ENCODE results near the gene SMCO2.

Gene SMCO2

GRCh38 chr12:27498149-27498548 is 51.6 kb downstream of the SMCO2 start:
- no peak overlapping the region for H3K27ac ChIP-seq
- TF ChIP-seq, protein P1, sequence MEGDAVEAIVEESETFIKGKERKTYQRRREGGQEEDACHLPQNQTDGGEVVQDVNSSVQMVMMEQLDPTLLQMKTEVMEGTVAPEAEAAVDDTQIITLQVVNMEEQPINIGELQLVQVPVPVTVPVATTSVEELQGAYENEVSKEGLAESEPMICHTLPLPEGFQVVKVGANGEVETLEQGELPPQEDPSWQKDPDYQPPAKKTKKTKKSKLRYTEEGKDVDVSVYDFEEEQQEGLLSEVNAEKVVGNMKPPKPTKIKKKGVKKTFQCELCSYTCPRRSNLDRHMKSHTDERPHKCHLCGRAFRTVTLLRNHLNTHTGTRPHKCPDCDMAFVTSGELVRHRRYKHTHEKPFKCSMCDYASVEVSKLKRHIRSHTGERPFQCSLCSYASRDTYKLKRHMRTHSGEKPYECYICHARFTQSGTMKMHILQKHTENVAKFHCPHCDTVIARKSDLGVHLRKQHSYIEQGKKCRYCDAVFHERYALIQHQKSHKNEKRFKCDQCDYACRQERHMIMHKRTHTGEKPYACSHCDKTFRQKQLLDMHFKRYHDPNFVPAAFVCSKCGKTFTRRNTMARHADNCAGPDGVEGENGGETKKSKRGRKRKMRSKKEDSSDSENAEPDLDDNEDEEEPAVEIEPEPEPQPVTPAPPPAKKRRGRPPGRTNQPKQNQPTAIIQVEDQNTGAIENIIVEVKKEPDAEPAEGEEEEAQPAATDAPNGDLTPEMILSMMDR (conservative IDR thresholded peaks at IDR 0.05), result no peak
- no peak for TF ChIP-seq ZFX (IDR thresholded peaks at IDR 0.05)

DNA sequence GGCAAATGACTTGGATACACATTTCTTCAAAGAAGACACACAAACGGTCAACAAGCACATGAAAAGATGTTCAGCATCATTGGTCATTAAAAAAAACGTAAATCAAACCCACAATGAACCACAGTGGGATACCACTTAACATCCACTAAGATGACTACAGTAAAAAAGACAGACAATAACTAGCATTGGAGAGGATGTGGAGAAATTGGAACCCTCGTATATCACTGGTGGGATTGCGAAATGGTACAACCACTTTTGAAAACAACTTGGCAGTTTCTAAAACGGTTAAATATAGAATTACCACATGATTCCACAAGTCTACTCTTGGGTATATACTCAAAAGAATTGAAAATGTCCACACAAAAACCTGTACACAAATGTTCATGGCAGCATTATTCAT is 52.2 kb downstream of the SMCO2 start:
- no peak for TF ChIP-seq ZFX (IDR thresholded peaks at IDR 0.05)
- TF ChIP-seq, protein P1 (conservative IDR thresholded peaks at IDR 0.05), result no peak
- no peak overlapping the region for H3K27ac ChIP-seq

DNA sequence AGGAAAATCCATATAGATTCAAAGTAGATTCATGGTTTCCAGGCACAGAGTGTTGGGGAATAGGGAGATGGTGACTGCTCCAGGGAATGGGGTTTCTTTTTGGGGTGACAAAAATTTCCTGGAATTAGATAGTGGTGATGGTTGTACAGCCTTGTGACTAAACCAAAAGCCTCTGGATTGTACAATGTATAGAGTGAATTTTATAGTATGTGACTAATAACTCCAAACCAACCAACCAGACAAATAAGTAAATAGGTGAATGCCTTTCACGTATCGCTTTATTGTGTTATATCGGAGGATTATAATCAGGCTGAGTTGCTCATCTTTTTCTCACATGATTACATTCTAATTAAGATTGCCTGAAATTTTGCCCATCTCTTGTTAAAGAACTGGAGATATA is 52.8 kb downstream of the SMCO2 start:
- no peak overlapping the region for H3K27ac ChIP-seq
- TF ChIP-seq ZFX (IDR thresholded peaks at IDR 0.05), result no peak
- TF ChIP-seq, protein P1 (conservative IDR thresholded peaks at IDR 0.05), result no peak

DNA sequence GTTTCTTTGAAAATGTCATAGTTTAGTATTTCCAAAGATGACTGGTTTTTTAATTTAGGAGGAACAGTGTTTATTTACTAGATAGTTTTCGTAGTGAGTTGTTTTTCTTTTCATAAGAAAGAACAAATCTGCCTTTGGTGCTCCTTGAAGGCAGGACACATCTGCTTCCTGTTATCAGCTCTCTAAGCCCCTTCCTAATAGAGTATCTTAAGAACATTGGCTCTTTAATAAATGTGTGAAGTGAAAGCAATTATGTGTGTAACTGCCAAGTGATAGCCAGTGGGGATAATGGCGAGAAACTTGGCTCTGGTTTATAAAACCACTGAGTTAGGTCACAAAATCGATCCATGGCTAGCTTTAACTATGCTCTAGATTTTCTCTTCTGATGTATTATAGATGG is 54.0 kb downstream of the SMCO2 start:
- TF ChIP-seq ZFX (IDR thresholded peaks at IDR 0.05), result no peak

DNA sequence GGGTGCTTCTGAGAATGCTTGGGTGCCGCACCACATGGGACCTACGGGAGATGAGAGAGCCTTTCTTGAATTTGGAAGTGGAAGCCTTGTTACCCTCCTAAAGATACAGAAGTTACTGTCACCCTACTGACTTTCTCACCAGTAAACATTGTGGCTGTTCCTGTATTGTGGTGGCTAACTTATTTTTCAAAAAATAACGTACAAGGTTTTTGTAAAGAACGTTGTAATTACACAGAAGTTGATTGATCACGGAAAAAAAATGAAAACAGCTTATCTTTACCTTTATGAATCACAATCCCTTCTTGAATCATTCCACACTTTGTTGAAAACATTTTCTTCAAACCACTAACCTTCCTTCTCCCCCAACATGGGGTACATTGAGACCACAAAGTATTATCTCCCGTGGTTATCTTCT is 55.5 kb downstream of the SMCO2 start:
- no peak overlapping the region for H3K27ac ChIP-seq
- TF ChIP-seq, protein P1 (conservative IDR thresholded peaks at IDR 0.05), result no peak
- TF ChIP-seq ZFX (IDR thresholded peaks at IDR 0.05), result no peak

More for the DNA sequence above, 54.0 kb downstream of the SMCO2 start:
- no peak overlapping the region for H3K27ac ChIP-seq

- no peak overlapping the region for H3K27ac ChIP-seq
- TF ChIP-seq ZFX (IDR thresholded peaks at IDR 0.05), result no peak
- TF ChIP-seq, protein P1 (conservative IDR thresholded peaks at IDR 0.05), result no peak
Measured at GRCh38 chr12:27504507-27504906, 58.0 kb downstream of the SMCO2 start.

DNA sequence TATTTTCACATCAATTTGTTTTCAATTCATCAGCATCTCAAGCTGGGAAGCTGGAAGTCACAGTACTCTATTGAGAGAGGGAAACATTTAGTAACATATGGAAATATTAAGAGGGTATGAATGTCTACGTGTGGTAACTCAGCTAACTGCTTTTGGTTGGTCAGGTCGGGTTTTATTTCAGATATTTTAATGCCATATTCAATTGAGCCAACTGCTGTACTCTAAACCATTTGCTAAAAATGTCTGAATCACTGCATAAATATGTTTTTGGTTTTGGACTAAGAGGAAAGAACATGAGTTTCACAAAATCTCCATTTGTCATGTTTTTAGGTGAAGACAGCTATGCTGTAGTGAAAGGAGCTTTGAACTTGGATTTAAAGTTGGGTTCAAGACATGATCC is 58.6 kb downstream of the SMCO2 start:
- TF ChIP-seq ZFX (IDR thresholded peaks at IDR 0.05), result no peak
- TF ChIP-seq, protein P1 (conservative IDR thresholded peaks at IDR 0.05), result no peak

DNA sequence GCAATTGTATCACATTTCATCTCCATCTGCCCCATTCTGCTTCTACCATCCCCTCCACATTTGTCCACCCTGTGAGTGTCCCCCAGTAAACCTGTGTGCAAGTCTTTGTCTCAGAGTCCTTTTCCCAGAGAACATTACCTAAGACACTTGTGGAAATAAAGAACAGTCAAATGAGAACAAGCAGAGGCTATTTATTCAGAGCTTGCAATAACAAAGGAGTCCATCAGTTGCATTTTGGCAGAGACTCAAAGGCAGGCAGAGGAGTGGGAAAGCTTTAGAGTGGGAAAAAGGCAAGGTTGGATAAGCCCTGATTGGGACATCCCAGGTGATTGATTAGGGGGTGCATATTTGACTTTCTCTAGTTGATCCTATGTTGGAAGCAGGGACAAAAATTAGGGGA is 59.2 kb downstream of the SMCO2 start:
- H3K27ac ChIP-seq, result no peak overlapping the region
- TF ChIP-seq, protein P1 (conservative IDR thresholded peaks at IDR 0.05), result no peak
- no peak for TF ChIP-seq ZFX (IDR thresholded peaks at IDR 0.05)

More for the DNA sequence above, 58.6 kb downstream of the SMCO2 start:
- no peak overlapping the region for H3K27ac ChIP-seq

Data from C4-2B (cell line).